K562 (cell line): ENCODE results near the gene CENPA. TPM values are rescaled to one million over a fixed set of nuclear protein-coding genes. Genes with fewer than 3 reads are reported as not detected.

Experiments used
- BACH1 ChIP-seq: fragments of 200-800 bp; sonication (Bioruptor generic); IDR thresholded peaks from 2 replicates; pipeline ENCODE4 v1.6.1; 2016; ENCODE audit warnings: missing genetic modification characterization, missing compliant biosample characterization
- BCOR ChIP-seq: fragments of 450-650 bp; IDR thresholded peaks from 2 replicates; pipeline ENCODE4 v1.6.1; 2016
- CAMTA2 ChIP-seq: fragments of 250-450 bp; sonication (Bioruptor Pico); conservative IDR thresholded peaks from 2 replicates; pipeline ENCODE4 v1.5.1; 2022
- CCNT2 ChIP-seq: IDR thresholded peaks from 2 replicates; pipeline ENCODE4 v1.6.1; 2011; ENCODE audit warnings: borderline replicate concordance, low read depth, mild to moderate bottlenecking, moderate library complexity, mixed read lengths, low read length; ENCODE audit not compliant: insufficient read length; ENCODE audit errors: extremely low read depth
- CREM ChIP-seq: IDR thresholded peaks from 2 replicates; pipeline ENCODE4 v1.6.1; 2014; ENCODE audit warnings: antibody characterized with exemption, low read depth
- ETV5 ChIP-seq: sonication (generic); formaldehyde crosslinking; IDR thresholded peaks from 2 replicates; pipeline ENCODE4 v1.4.0; 2020; ENCODE audit warnings: low read depth, mild to moderate bottlenecking, missing genetic modification reagents
- HDAC1 ChIP-seq, 2 experiments: fragments of 450-650 bp; IDR thresholded peaks; 2 replicates each; pipeline ENCODE4 v1.6.1; 2016 to 2017; ENCODE audit warnings: inconsistent platforms in 1 of 2, mild to moderate bottlenecking in 1 of 2, moderate library complexity in 1 of 2
- MECOM ChIP-seq: fragments of 250-450 bp; sonication (Bioruptor Pico); IDR thresholded peaks from 2 replicates; pipeline ENCODE4 v1.8.0; 2022; ENCODE audit warnings: inconsistent platforms
- NEUROD1 ChIP-seq: fragments of 150-350 bp; IDR thresholded peaks from 2 replicates; pipeline ENCODE4 v1.6.1; 2014; ENCODE audit warnings: borderline replicate concordance, low read length, low read depth; ENCODE audit not compliant: partially characterized antibody
- POLR2AphosphoS5 ChIP-seq: IDR thresholded peaks from 2 replicates; pipeline ENCODE4 v1.6.1; 2011; ENCODE audit warnings: mild to moderate bottlenecking, low read depth, low read length, moderate library complexity; ENCODE audit not compliant: control insufficient read depth, insufficient read depth
- POLR2B ChIP-seq: fragments of 450-650 bp; IDR thresholded peaks from 2 replicates; pipeline ENCODE4 v1.6.1; 2018; ENCODE audit warnings: low read depth; ENCODE audit not compliant: partially characterized antibody
- RBM14 ChIP-seq: fragments of 200-400 bp; formaldehyde crosslinking; IDR thresholded peaks from 2 replicates; pipeline ENCODE4 v1.6.1; 2018; ENCODE audit warnings: low read depth, mild to moderate bottlenecking, low read length, moderate library complexity, borderline replicate concordance; ENCODE audit not compliant: insufficient read depth
- RNF2 ChIP-seq: sonication (generic); IDR thresholded peaks from 2 replicates; pipeline ENCODE4 v1.6.1; 2016
- SIN3B ChIP-seq: fragments of 450-650 bp; IDR thresholded peaks from 2 replicates; pipeline ENCODE4 v1.6.1; 2017; ENCODE audit warnings: low read depth, mild to moderate bottlenecking, moderate library complexity
- SMC3 ChIP-seq: conservative IDR thresholded peaks from 2 replicates; pipeline ENCODE4 v1.6.1; 2011; ENCODE audit warnings: low read depth, low read length, improper control_type of control experiment; ENCODE audit not compliant: insufficient read depth
- ZFP30 ChIP-seq: fragments of 250-450 bp; sonication (Bioruptor Pico); IDR thresholded peaks from 2 replicates; pipeline ENCODE4 v1.8.0; 2022; ENCODE audit warnings: moderate library complexity, mild to moderate bottlenecking, inconsistent platforms, borderline replicate concordance
- ZNF444 ChIP-seq: fragments of 250-450 bp; sonication (Bioruptor Pico); IDR thresholded peaks from 2 replicates; pipeline ENCODE4 v1.4.0; 2020; ENCODE audit warnings: mild to moderate bottlenecking, moderate library complexity
- polyA plus RNA-seq, 8 experiments: library from polyadenylated mRNA; depleted of rRNA in 4 of 8; stranded (reverse) in 5 of 8; unstranded in 3 of 8; fragments of >200 nt; fragmentation: Nextera tagmentation in 2 of 8; fragmentation: Illumina TruSeq in 1 of 8; extraction: Ambion mirVana in 2 of 8; extraction: Trizol in 1 of 8; gene quantifications; 2 replicates each; pipeline versions ENCODE4 v1.2.1 to v1.2.3, GENCODE V29; 2011 to 2014; ENCODE audit warnings: inconsistent platforms in 1 of 8, missing spikeins in 1 of 8
- total RNA-seq, 7 experiments: library from RNA; depleted of rRNA in 6 of 7; stranded (reverse); fragments of >200 nt in 6 of 7; fragmentation: Illumina TruSeq in 2 of 7; extraction: Trizol in 2 of 7; gene quantifications; 2 replicates each; pipeline versions ENCODE4 v1.2.1 to v1.2.3, GENCODE V29; 2011 to 2021; ENCODE audit warnings: low replicate concordance in 1 of 7
- TF ChIP-seq, protein P1 (sequence below), 2 experiments: fragments of 200-800 bp in 1 of 2; sonication (Bioruptor generic) in 1 of 2; sonication (generic) in 1 of 2; formaldehyde crosslinking in 1 of 2; IDR thresholded peaks in 1 of 2; conservative IDR thresholded peaks in 1 of 2; 2 replicates each; pipeline versions ENCODE4 v1.5.0 to v1.6.1; 2016 to 2020; ENCODE audit warnings: missing compliant biosample characterization in 1 of 2, missing genetic modification characterization in 1 of 2, missing genetic modification reagents in 1 of 2
- TF ChIP-seq, protein P2 (sequence below): sonication (generic); formaldehyde crosslinking; IDR thresholded peaks from 2 replicates; pipeline ENCODE4 v1.9.0; 2022; ENCODE audit warnings: mild to moderate bottlenecking, missing genetic modification reagents
- TF ChIP-seq, protein P3 (sequence below): fragments of 250-450 bp; sonication (Bioruptor Pico); IDR thresholded peaks from 2 replicates; pipeline ENCODE4 v1.8.0; 2021; ENCODE audit warnings: borderline replicate concordance, mild to moderate bottlenecking, moderate library complexity; ENCODE audit not compliant: poor library complexity, severe bottlenecking

The CENPA gene
- total and polyA plus RNA-seq, 9 of the 15 experiments (the other 6 are each of a cell fraction or from before 2014, with no cell fraction given) = 11.3 to 61.7 (median 44.7) TPM

DNA sequence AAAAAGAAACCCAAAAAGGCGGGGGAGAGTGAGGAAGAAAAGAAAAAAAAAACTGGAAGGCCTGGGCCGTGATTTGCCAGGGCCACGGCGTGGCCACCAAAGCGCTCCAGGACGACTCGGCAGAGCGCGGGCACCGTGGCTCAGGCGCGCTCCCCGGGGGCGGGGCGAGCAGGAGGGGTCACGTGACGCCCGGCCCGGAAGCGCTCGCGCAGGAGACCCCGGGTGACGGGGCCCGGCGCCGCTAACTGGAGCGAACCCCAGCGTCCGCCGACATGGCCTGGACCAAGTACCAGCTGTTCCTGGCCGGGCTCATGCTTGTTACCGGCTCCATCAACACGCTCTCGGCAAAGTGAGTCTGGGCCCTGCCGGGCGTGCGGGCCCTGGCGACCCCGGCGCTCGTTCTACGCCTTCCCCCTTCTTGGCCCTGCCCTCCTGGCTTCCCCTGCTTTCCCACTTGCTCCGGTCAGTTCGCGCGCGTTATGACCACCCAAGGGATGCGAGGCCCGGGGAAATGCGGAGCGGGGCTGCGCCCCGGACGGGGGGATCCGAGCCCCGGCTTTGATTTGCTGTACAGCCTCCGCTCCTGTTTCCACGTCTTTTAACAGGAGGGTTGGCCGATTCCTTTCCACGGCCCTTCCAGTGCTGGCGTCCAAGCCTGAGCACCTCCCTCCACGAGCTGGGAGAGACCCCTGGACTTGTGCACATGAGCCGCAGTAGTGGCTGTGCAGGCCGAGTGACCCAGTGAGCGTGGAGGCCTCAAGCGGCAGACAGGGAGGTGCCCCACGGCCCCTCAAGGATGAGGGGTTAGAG, 21.6 kb upstream of the CENPA start, which contains the start of gene SLC35F6 (continued):
- TF ChIP-seq NEUROD1 = no peak
- TF ChIP-seq, protein P1, sequence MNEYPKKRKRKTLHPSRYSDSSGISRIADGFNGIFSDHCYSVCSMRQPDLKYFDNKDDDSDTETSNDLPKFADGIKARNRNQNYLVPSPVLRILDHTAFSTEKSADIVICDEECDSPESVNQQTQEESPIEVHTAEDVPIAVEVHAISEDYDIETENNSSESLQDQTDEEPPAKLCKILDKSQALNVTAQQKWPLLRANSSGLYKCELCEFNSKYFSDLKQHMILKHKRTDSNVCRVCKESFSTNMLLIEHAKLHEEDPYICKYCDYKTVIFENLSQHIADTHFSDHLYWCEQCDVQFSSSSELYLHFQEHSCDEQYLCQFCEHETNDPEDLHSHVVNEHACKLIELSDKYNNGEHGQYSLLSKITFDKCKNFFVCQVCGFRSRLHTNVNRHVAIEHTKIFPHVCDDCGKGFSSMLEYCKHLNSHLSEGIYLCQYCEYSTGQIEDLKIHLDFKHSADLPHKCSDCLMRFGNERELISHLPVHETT (CRISPR knock-in tag; conservative IDR thresholded peaks at IDR 0.05 in 1 of 2, IDR thresholded peaks at IDR 0.05 in 1 of 2) = no peak
- TF ChIP-seq ZNF444 (CRISPR knock-in tag) = no peak
- 0 out of 2 replicates have a peak, but pooled peaks have one; percentile 39 for TF ChIP-seq CAMTA2
- no peak for TF ChIP-seq ZFP30 (CRISPR knock-in tag)
- TF ChIP-seq BACH1 (tag) = 0 out of 2 replicates have a peak, but pooled peaks have one; percentile 6
- TF ChIP-seq, protein P2, sequence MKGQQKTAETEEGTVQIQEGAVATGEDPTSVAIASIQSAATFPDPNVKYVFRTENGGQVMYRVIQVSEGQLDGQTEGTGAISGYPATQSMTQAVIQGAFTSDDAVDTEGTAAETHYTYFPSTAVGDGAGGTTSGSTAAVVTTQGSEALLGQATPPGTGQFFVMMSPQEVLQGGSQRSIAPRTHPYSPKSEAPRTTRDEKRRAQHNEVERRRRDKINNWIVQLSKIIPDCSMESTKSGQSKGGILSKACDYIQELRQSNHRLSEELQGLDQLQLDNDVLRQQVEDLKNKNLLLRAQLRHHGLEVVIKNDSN = peak; percentile 97
- peak; percentile 82 for TF ChIP-seq POLR2B
- TF ChIP-seq HDAC1 (IDR thresholded peaks at IDR 0.05) = peak in 1 of 2 experiments; percentile 82; a peak in 2 of 4 replicates
- peak; percentile 81 for TF ChIP-seq CCNT2
- peak; percentile 52 for TF ChIP-seq POLR2AphosphoS5
- no peak for TF ChIP-seq SMC3
- TF ChIP-seq SIN3B = peak; percentile 62; the same call in 1 of the 2 replicates
- TF ChIP-seq MECOM (CRISPR knock-in tag) = no peak
- peak; percentile 3; the same call in 1 of the 2 replicates for TF ChIP-seq BCOR
- 0 out of 2 replicates have a peak, but pooled peaks have one; percentile 28 for TF ChIP-seq CREM
- peak; percentile 86; the same call in 1 of the 2 replicates for TF ChIP-seq ETV5
- TF ChIP-seq RBM14 = 0 out of 2 replicates have a peak, but pooled peaks have one; percentile 70
- TF ChIP-seq, protein P3, sequence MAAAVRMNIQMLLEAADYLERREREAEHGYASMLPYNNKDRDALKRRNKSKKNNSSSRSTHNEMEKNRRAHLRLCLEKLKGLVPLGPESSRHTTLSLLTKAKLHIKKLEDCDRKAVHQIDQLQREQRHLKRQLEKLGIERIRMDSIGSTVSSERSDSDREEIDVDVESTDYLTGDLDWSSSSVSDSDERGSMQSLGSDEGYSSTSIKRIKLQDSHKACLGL (CRISPR knock-in tag) = no peak
- TF ChIP-seq RNF2 = no peak
